Cardiac muscle cell (in vitro differentiated cells and primary cell): ENCODE data around the gene TRAM2. TPM values are rescaled to one million over a fixed set of nuclear protein-coding genes. Genes with fewer than 3 reads are reported as not detected.

Source experiments
- DNase-seq, 2 donors: peaks; one replicate each; pipeline versions ENCODE4 v3.0.0 to v3.0.0-alpha.2; 2010 to 2017; ENCODE audit warnings: low read depth in 1 of 2, low spot score in 1 of 2
- H3K27ac ChIP-seq: fragments of 200-600 bp; sonication (generic); 2 replicates; pipeline ENCODE4 v1.5.1; 2016
- H3K27me3 ChIP-seq: fragments of 200-600 bp; sonication (generic); 2 replicates; pipeline ENCODE4 v1.6.0; 2016; ENCODE audit warnings: control low read depth
- H3K36me3 ChIP-seq: fragments of 200-600 bp; sonication (generic); 2 replicates; pipeline ENCODE4 v1.5.1; 2016; ENCODE audit warnings: control low read depth
- H3K4me1 ChIP-seq: fragments of 200-600 bp; sonication (generic); 2 replicates; pipeline ENCODE4 v1.8.1; 2017; ENCODE audit warnings: low read depth, mild to moderate bottlenecking, mixed run types
- H3K4me3 ChIP-seq: fragments of 200-600 bp; sonication (generic); 2 replicates; pipeline ENCODE4 v1.5.1; 2016; ENCODE audit warnings: mild to moderate bottlenecking
- H3K9me3 ChIP-seq: fragments of 200-600 bp; sonication (generic); 2 replicates; pipeline ENCODE4 v1.5.1; 2017; ENCODE audit warnings: low read depth, mild to moderate bottlenecking, control low read depth
- polyA plus RNA-seq: library from polyadenylated mRNA; unstranded; fragments of >200 nt; fragmentation: Nextera tagmentation; extraction: Ambion mirVana; gene quantifications from 2 replicates; pipeline ENCODE4 v1.2.1, GENCODE V29; 2016
- total RNA-seq: library from RNA; depleted of rRNA; stranded (reverse); fragments of >200 nt; gene quantifications from 2 replicates; pipeline ENCODE4 v1.2.3, GENCODE V29; 2016
- TF ChIP-seq, protein P1 (sequence below): IDR thresholded peaks from 2 replicates; pipeline ENCODE4 v1.5.1; 2012; ENCODE audit warnings: low read depth, mild to moderate bottlenecking, low read length

The TRAM2 gene
- total and polyA plus RNA-seq, 2 experiments from 2014 or later: 6.6 to 7.7 TPM

DNA sequence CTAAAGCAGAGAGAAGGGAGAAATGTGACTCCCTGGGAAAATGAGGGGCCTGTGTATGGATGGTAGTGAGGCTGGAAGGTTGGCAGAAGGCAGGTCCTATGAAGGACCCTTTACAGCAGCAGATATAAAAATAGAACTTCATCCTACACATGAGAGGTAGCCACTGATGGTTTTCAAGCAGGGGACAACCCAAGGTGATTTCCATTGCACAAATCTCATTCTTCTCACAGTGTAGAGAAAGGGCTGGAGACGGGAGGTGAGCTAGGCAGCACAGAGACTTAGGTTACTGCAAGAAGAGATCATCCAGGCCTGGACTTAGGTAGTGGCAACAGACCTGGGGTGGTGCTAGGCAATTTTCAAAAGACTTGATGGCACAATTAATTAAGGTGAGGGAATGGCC, 30.7 kb downstream of the TRAM2 start:
- DNase-seq: no peak
- no peak overlapping the region for H3K27ac ChIP-seq
- H3K27me3 ChIP-seq: no peaks in the 10 kb centered on the region
- TF ChIP-seq, protein P1, sequence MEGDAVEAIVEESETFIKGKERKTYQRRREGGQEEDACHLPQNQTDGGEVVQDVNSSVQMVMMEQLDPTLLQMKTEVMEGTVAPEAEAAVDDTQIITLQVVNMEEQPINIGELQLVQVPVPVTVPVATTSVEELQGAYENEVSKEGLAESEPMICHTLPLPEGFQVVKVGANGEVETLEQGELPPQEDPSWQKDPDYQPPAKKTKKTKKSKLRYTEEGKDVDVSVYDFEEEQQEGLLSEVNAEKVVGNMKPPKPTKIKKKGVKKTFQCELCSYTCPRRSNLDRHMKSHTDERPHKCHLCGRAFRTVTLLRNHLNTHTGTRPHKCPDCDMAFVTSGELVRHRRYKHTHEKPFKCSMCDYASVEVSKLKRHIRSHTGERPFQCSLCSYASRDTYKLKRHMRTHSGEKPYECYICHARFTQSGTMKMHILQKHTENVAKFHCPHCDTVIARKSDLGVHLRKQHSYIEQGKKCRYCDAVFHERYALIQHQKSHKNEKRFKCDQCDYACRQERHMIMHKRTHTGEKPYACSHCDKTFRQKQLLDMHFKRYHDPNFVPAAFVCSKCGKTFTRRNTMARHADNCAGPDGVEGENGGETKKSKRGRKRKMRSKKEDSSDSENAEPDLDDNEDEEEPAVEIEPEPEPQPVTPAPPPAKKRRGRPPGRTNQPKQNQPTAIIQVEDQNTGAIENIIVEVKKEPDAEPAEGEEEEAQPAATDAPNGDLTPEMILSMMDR: no peak
- H3K4me3 ChIP-seq: no peak overlapping the region
- H3K9me3 ChIP-seq: no peaks in the 10 kb centered on the region
- no peaks in the 10 kb centered on the region for H3K36me3 ChIP-seq
- peaks cover 4% of the 10 kb centered on the region for H3K4me1 ChIP-seq

DNA sequence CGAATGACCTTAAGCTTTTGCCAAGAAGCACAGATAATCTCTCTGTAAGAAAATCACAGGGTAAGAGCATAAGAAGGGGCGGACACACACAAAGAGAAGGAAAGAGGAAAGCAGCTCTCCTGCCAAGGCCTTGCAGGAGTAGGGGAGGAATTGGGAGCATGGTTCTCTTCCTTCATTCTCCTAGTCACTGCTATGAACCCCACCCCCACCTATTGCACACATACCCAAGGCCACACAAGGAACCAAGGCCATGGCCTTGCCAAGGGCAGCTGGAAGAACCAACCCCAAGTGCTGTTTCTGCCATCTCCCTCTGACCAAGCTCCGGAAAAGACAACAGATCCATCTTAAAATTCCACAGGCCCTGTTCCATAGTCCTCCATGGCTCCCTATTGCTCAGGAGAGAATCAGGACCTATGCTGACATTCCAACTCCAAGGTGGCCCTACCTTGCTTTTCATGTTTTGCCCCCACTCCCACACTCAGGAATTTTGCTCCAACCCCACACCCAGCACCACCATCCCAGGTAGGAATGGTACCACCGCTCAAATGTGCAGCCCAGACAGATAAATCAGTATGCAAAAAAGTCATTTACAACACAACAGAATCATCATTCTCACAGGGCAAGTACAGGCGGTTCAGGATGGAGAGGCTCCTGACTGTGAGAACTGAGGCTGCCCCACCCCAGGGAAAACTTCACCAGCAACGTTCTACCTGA, 31.3 kb downstream of the TRAM2 start:
- no peak for DNase-seq
- H3K4me3 ChIP-seq: no peak overlapping the region
- TF ChIP-seq, protein P1: no peak
- no peaks in the 10 kb centered on the region for H3K27me3 ChIP-seq
- H3K4me1 ChIP-seq: no peaks in the 10 kb centered on the region
- no peaks in the 10 kb centered on the region for H3K9me3 ChIP-seq
- no peak overlapping the region for H3K27ac ChIP-seq
- H3K36me3 ChIP-seq: no peaks in the 10 kb centered on the region

DNA sequence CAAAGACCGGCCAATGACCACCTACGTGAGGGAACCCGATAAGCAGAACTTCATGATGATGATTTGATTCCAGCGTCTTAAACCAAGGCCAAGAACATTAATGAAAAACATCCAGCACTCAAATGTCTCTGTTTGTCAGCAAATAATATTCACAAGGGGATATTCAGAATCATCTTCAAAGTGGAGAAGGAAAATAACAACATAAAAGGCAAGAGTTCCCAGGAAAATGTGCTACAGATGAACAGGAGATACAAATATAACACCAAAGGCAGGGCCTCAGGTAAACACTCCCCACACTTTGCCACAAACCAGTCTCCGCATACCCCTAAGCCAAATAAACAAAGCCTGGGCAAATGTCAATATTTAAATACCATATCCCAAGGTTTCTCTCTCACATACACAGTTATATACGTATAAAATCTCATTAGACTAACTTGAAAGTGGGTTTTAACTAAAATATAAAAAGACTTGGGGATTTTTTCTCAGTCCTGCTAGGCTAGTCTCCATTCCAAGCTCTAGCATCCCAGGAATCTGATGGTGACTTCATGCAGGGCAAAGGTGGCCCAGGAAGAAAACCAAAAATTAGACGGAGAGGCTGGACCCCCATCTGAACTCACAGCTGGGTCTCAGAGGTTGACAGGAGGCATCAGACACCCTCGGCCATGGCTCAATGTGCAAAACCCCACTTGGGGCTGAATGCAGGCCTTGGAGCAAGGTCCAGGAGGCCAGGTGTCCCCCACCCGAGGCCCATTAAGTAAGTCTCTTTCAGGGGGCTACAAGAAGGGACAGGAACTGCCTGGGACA, 32.1 kb downstream of the TRAM2 start:
- H3K27ac ChIP-seq: no peak overlapping the region
- TF ChIP-seq, protein P1: no peak
- no peak for DNase-seq
- no peaks in the 10 kb centered on the region for H3K36me3 ChIP-seq
- H3K4me1 ChIP-seq: no peaks in the 10 kb centered on the region
- no peaks in the 10 kb centered on the region for H3K27me3 ChIP-seq
- no peak overlapping the region for H3K4me3 ChIP-seq
- H3K9me3 ChIP-seq: no peaks in the 10 kb centered on the region

DNA sequence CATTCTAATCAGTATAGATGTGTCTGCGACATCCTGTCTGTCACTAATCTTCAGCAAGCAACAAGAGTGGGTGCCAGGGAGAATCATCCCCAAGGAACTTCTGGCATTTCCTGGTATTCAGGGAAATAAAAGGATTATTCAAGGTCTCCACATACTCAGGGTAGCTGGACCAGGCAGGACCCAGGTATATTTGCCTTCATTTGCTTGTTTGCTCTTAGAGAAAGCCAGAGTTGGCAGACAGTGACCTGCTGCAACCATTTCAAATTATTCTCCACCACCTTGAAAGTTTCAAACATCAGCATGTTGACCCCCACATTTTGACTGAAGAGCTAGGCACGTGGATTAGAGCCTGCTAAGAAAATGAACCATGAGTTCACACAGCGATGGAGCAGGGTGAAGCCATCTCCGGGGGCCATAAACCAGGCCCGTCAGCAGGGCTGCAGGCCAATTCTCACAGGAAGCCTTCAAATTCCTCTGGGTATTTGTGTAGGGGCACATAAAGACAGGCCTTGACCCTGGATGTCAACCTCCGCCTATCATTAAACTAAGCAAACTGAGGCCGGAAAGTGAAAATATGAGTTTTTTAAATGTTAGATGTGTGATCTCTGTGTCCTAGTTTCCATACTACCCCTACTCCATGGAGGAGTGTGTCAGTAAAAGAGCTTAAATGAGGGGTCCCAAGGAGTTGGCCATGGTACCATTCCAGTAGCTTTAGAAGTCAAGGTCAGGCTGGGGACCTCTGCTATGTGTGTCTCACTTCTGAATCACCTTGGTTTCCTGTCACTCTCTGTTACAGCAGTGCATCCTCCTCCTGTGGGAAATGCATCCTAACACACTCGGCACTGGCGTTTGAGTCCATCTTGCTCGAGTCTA, 32.9 kb downstream of the TRAM2 start:
- Histone ChIP-seq H3K4me1 (no peaks in the 10 kb centered on the region), H3K36me3 (no peaks in the 10 kb centered on the region), H3K27me3 (no peaks in the 10 kb centered on the region), H3K27ac (no peak overlapping the region), H3K4me3 (no peak overlapping the region), H3K9me3 (no peaks in the 10 kb centered on the region)
- peak in 1 of 2 donors; percentile 61 for DNase-seq
- TF ChIP-seq, protein P1: no peak

DNA sequence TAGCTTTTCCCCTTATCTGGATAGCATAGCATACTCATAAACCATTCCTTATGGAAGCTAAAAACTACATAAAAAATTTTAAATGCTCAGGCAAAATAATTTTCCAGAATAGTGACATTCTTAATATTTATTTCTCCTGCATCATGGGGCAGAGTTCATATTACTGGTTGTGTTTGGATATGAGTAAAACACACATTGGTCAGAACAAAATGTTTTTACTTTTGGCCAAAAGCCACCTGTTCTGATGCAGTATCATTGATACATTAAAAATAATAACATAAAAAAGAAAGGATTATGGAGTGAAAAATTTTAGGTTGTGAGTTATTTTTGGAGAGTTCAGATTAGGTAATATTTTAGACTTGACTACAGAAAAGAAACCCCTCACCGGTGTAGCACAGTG, 33.6 kb downstream of the TRAM2 start:
- no peak for DNase-seq
- no peaks in the 10 kb centered on the region for H3K36me3 ChIP-seq
- no peaks in the 10 kb centered on the region for H3K4me1 ChIP-seq
- no peak overlapping the region for H3K27ac ChIP-seq
- no peaks in the 10 kb centered on the region for H3K27me3 ChIP-seq
- TF ChIP-seq, protein P1: no peak
- no peaks in the 10 kb centered on the region for H3K9me3 ChIP-seq
- H3K4me3 ChIP-seq: no peak overlapping the region
